HCEC 1CT (cell line): ENCODE measurements around the gene TTLL4.
A peak's percentile ranks its signal among the peaks of the same experiment; 100 is the strongest.
"Not testable (repeated sequence)": the region's sequence is repeated elsewhere in the genome, so short reads cannot be mapped to it uniquely, and the experiment has no call there.

ENCODE experiments used
- DNase-seq: peaks from one replicate; pipeline ENCODE4 v3.0.0-alpha.2; 2017

TTLL4 gene

GRCh38 chr2:218746470-218746795 is 35.8 kb downstream of the TTLL4 start:
- no peak for DNase-seq

- DNase-seq = no peak
Observed at GRCh38 chr2:218746960-218747359, 36.3 kb downstream of the TTLL4 start.

- DNase-seq = no peak
Observed at GRCh38 chr2:218748741-218749441, 38.3 kb downstream of the TTLL4 start.

- no peak for DNase-seq
Observed at GRCh38 chr2:218754201-218754600, 43.6 kb downstream of the TTLL4 start.

GRCh38 chr2:218754781-218755180 is 44.1 kb downstream of the TTLL4 start:
- DNase-seq = no peak

GRCh38 chr2:218755198-218755566 is 44.5 kb downstream of the TTLL4 start:
- DNase-seq = no peak

GRCh38 chr2:218755567-218756404 is 45.2 kb downstream of the TTLL4 start:
- DNase-seq = no peak

GRCh38 chr2:218756599-218757377 is 46.2 kb downstream of the TTLL4 start:
- DNase-seq = no peak

GRCh38 chr2:218761795-218762194 is 51.2 kb downstream of the TTLL4 start:
- no peak for DNase-seq

- DNase-seq = not testable (repeated sequence)
Observed at GRCh38 chr2:218772759-218773158, 62.1 kb downstream of the TTLL4 start.

- no peak for DNase-seq
Observed at GRCh38 chr2:218773881-218774280, 63.2 kb downstream of the TTLL4 start.

GRCh38 chr2:218776488-218776887 is 65.9 kb downstream of the TTLL4 start:
- DNase-seq = no peak

GRCh38 chr2:218777276-218777990 is 66.8 kb downstream of the TTLL4 start:
- no peak for DNase-seq

- DNase-seq = no peak
Observed at GRCh38 chr2:218780046-218780445, 69.4 kb downstream of the TTLL4 start.

- no peak for DNase-seq
Observed at GRCh38 chr2:218780851-218781690, 70.4 kb downstream of the TTLL4 start.

- peak; percentile 9 for DNase-seq
Observed at GRCh38 chr2:218781691-218782527, 71.3 kb downstream of the TTLL4 start, which contains the start of gene CYP27A1. Gene CYP27A1, plus strand, starts transcription at chr2:218782147. Its CDS starts 36 bp downstream, at chr2:218782183.

- no peak for DNase-seq
Observed at GRCh38 chr2:218782528-218782844, 71.9 kb downstream of the TTLL4 start.

- no peak for DNase-seq
Observed at GRCh38 chr2:218783688-218784087, 73.1 kb downstream of the TTLL4 start.

GRCh38 chr2:218785103-218785502 is 74.5 kb downstream of the TTLL4 start:
- no peak for DNase-seq

- DNase-seq = no peak
Observed at GRCh38 chr2:218786133-218786532, 75.5 kb downstream of the TTLL4 start.
